Activated CD4-positive, alpha-beta T cell treated with anti-CD3 and anti-CD28 coated beads, Interleukin-2, amount 50 U/mL, for 16 hours (primary cell): ENCODE results near the gene WDR81.
"Not testable (repeated sequence)": the region's sequence is repeated elsewhere in the genome, so short reads cannot be mapped to it uniquely, and the experiment has no call there.

ENCODE experiments used
- DNase-seq: peaks from one replicate; pipeline ENCODE4 v3.0.0-alpha.2; 2020

Gene WDR81

GRCh38 chr17:1724351-1724868 is at the start of gene WDR81:
Gene WDR81 (plus strand): TSS chr17:1724704. CDS start chr17:1724960, 256 bp downstream.
- peak; percentile 88 for DNase-seq

GRCh38 chr17:1676401-1676800 is 48.1 kb upstream of the WDR81 start:
- DNase-seq, result no peak

GRCh38 chr17:1683459-1683858 is 41.0 kb upstream of the WDR81 start:
- no peak for DNase-seq

GRCh38 chr17:1684378-1685189 is 39.9 kb upstream of the WDR81 start, which contains the start of gene PRPF8:
Gene PRPF8 (minus strand): TSS chr17:1684867. CDS start chr17:1684571, 296 bp downstream.
- DNase-seq, result peak; percentile 99

- no peak for DNase-seq
These were observed 38.4 kb upstream of the WDR81 start for GRCh38 chr17:1686086-1686485.

- DNase-seq, result not testable (repeated sequence)
These were observed 36.1 kb upstream of the WDR81 start for GRCh38 chr17:1688405-1688804.

GRCh38 chr17:1690544-1691221 is 33.8 kb upstream of the WDR81 start:
- DNase-seq, result no peak

- DNase-seq, result no peak
These were observed 31.2 kb upstream of the WDR81 start for GRCh38 chr17:1693339-1693738.

- DNase-seq, result no peak
These were observed 29.1 kb upstream of the WDR81 start for GRCh38 chr17:1695365-1695764.

GRCh38 chr17:1697681-1698080 is 26.8 kb upstream of the WDR81 start:
- DNase-seq, result no peak

GRCh38 chr17:1699891-1700290 is 24.6 kb upstream of the WDR81 start:
- DNase-seq, result not testable (repeated sequence)

GRCh38 chr17:1703063-1703462 is 21.4 kb upstream of the WDR81 start:
- no peak for DNase-seq

- DNase-seq, result no peak
These were observed 19.5 kb upstream of the WDR81 start for GRCh38 chr17:1705004-1705403.

GRCh38 chr17:1707107-1707506 is 17.4 kb upstream of the WDR81 start:
- DNase-seq, result no peak

- DNase-seq, result not testable (repeated sequence)
These were observed 15.6 kb upstream of the WDR81 start for GRCh38 chr17:1708791-1709346.

GRCh38 chr17:1709403-1709951 is 15.0 kb upstream of the WDR81 start:
- no peak for DNase-seq

- no peak for DNase-seq
These were observed 14.3 kb upstream of the WDR81 start, which contains the start of gene TLCD2 for GRCh38 chr17:1709971-1710806. Gene TLCD2 (minus strand): TSS chr17:1710377. CDS start chr17:1710242, 135 bp downstream.

- no peak for DNase-seq
These were observed 13.5 kb upstream of the WDR81 start for GRCh38 chr17:1710807-1711553.

GRCh38 chr17:1711804-1712203 is 12.7 kb upstream of the WDR81 start:
- no peak for DNase-seq

- DNase-seq, result no peak
These were observed 12.2 kb upstream of the WDR81 start for GRCh38 chr17:1712271-1712670.

- DNase-seq, result no peak
These were observed 11.2 kb upstream of the WDR81 start for GRCh38 chr17:1713160-1713877.
